Left lobe of liver (tissue), 2 donors: ENCODE measurements around the gene TRAF3IP1. TPM values are rescaled to one million over a fixed set of nuclear protein-coding genes. Genes with fewer than 3 reads are reported as not detected.

Experiments used
- ATAC-seq: fragments of 200-7000 bp; cut with Tn5 transposase; one replicate; pipeline ENCODE4 v1.9.1; 2020; ENCODE audit warnings: mild to moderate bottlenecking, moderate library complexity
- DNase-seq: peaks from one replicate; pipeline ENCODE4 v3.0.0-alpha.2; 2020; ENCODE audit warnings: low spot score
- total RNA-seq: library from RNA; stranded (reverse); gene quantifications from one replicate; pipeline ENCODE4 v1.2.1, GENCODE V29; 2021
- donor health status: DM: no; HTN: no; CAD: no; lungs with moderate emphysema.
- donor health status: DM: no; HTN: yes; CAD: no.

TRAF3IP1 gene
- total RNA-seq, 1 donor from 2014 or later = 9.0 TPM

DNA sequence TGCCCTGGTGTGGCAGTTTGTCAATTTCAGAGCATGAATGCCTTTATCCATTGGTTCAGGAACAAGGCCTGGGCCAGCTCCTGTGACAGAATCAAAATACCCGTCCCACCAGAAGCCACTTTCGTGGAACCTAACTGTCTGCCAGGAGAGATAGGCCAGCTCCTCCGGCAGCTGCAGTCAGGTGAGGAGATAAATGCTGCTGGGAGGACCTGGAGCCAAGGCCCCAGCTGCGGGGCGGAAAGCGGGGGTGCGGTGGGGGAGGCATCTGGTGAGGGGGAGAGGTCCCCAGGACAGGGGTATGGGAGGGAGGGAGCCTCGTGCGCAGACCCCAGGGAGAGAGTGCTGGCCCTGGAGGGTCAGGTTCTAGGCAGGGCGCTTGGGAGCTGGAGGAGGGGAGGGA, 102.0 kb downstream of the TRAF3IP1 start:
- no peak for ATAC-seq
- no peak for DNase-seq

DNA sequence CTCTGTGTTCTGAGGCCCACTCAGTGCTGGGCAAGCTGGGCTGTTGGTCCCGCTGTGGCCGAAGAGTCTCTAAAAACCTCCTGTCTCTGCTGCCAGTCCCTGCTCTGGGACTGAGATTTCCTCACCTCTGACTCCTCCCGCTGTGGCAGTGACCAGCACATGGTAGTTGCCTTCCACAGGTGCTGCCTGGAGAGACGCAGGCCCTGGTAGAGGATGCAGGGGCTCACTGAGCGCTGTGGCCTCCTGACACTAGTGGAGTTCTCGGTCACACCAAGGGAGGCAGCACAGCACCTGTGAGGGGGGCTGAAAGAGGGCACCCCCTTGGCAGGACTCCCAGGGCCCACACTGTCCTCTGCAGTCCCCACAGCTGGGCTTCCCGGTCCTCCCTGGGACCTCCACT, 102.6 kb downstream of the TRAF3IP1 start:
- DNase-seq = no peak
- ATAC-seq = no peak

DNA sequence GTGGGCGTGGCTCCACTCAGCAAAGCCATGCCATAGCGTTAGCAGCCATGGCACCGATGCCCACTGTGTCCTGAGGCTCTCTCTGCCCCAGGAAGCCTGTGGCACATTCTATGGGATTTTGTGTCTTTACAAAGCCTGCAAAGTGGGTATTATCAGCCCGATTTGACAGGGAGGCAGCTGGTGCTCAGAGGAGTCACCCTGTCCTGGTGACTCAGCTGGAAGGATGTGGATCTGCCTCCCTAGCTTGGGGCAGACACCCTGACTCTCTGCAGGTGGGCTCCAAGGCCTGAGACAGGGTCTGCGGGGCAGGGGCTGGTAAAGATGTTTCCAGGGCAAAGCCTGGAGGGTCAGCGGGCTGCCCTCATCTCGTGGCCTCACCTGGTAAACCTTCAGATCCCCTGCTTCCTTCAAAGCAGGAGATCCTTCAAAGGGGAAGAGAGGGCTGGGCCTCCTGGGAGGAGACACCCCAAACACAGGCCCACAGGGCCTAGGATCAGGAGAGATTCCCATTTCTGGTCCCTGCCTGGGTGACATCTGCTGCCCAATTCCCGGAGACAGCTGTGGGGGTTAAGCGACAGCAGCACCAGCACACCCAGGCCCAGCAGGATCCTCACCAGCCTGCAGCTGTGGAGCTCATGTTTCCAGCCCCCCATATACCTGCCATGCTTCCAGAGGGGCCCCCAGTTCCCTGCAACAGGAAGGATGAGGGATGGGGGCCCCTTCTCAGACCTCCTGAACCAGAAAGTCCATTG, 103.4 kb downstream of the TRAF3IP1 start:
- ATAC-seq = no peak
- DNase-seq = no peak

DNA sequence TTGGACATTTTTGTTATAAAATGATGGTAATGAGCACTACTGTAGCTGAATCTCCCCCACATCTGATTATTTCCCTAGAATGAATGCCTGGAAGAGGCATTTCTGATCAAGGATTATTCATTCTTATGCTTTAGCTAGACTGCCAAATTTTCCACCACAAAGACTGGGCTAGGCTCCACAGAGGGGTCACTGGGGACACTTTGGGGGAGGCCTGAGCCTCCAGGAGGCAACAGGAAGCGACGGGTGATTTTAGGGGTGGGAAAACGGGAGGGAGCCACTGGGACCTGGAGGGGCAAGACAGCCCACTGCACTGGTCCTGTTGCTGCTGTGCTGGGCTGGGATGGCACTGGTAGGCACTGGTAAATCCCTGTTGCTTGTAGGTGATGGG, 104.0 kb downstream of the TRAF3IP1 start:
- DNase-seq (no peak), ATAC-seq (no peak)

DNA sequence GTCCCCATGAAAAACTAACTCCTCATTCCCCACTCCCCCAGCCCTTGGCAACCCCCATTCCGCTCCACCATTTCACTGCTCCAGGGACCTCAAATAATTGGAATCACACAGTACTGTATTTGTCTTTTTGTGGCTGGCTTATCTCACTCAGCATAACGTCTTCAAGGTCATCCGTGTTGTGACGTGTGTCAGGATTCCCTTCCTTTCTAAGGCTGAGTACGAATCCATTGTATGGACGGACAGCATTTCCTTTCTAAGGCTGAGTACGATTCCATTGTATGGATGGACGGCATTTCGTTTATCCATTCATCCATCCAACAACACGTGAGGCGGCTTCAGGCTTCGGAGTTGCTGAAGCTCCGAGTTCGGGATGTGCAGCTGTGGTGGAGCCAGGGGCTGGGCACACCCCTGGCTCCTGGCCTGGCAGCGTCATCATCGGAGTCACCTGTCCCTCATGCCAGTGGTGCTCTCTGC, 105.2 kb downstream of the TRAF3IP1 start:
- no peak for DNase-seq
- no peak for ATAC-seq

DNA sequence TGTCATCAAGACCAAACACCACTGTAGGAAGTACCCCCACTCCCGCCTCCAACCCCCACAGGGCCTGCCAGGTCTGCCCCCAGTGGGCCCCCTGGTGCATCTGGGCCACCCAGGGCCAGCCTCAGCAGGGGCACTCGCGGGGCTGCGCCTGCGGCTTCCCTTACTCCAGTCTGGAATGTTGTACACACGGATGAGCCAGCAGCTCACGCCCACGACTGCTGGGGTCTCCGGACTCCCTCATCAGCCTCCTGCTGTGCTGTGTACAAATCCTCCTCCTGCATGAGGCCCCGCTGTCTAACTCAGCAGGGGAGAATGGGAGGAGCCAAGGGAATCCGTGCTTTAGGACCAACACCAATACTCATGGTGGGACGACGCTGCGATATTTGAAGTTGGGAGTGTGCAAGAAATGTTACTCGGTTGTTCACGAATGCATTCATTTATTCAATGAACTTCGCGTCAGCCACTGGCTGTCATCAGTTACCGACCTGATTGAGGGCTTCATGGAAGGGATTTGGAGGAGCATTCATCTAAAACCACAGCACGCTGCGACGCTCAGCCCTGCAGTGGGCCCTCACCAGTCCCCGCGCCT, 105.8 kb downstream of the TRAF3IP1 start:
- ATAC-seq (peak; percentile 12), DNase-seq (no peak)

DNA sequence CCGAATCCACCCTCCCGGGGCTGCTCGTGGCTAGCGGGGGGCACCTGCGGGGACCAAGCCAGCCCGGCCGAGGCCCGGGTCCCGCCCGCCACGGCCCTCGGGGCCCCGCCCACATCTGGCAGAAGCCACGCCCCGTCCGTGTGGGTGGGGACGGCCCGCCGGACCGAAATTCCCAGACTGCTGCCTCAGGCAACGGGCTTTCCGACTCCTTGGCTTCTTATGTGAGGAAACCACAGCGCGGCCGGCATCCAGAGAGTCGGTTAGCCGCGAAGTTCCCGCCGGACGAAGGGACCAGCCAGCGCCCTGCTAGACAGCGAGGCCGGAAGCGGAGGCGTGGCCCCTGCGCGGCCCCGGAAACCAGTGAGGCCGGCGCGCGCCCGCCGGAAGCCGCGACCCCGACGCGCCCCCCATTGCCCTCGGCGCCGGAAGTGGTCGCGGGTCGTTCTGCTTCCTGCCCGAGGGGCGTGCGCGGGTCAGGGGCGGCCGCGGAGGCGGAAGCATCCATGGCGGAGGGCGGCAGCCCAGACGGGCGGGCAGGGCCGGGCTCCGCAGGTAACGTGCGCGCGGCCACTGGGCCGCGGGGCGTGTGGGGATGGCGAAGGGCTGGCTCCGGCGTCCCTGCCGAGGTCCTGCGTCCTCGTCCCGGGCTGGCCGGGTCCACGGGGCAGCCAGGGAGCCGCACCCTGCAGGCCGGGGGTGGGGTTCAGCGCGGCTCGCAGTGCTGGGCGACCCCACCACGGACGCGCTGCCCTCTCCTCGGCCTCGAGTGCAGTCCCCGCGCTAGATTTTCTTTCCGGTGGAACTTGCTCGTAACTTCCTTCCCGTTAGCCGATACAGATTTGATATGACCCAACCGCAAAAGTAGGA, 106.5 kb downstream of the TRAF3IP1 start, which contains the start of gene ASB1:
TSS of gene ASB1 (plus strand) at position 360 of the 867 bp plus-strand sequence. CDS start at position 504, 144 bp downstream.
- peak; percentile 89 for ATAC-seq

DNA sequence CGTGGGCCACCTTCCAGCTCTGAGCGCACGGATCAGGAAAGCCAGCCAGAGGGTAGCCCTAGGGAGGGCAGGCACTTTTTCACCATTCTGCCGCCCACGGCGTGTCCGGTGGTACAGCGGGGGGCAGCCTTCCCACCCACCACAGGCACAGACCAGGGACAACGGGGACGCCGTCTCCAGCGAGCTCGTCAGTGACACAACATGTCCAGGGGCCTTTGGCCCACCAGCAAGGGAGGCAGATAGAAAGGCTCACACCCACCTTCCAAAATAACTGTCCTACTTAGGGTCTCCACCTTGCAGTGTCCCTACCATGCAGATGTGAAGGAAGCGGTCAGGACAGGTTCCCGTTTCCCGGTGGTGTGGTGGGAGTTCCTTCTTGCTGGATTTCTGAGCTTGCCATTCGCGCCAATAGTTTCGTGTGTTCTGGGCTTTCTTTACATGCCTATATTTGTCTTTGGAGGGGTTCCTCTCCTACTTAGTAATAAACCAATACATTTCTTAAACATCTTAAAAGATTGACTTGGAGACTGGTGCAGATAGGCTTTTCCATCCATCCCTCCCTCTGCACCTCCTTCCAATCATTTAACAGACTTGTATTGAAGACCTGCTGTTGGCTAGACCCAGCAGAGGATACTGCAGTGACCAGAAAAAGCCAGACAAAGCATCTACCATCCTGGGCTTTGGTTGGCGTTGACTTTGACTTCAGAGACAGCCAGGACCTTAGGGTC, 107.3 kb downstream of the TRAF3IP1 start:
- DNase-seq (no peak), ATAC-seq (no peak)

More for the DNA sequence above, 106.5 kb downstream of the TRAF3IP1 start, which contains the start of gene ASB1:
- peak; percentile 78 for DNase-seq

DNA sequence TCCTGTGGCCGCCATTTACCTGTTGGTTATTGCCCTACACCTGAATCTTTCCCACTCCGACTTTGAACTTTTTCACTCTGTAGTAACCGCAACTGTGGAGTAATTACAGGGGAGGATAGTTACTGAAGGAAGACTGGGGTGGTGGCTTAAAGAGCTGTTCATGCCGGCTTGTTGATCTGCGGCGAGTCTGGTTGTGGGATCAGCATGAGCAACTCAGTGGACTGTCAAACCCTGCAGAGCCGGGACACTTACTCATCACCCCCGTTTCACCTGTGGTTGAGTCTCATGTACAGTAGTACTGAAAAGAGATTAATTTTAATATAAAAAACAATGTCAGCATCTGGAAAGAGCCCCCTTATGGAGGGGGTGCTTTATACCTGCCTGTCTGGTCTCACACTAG, 108.5 kb downstream of the TRAF3IP1 start:
- DNase-seq (no peak), ATAC-seq (no peak)

DNA sequence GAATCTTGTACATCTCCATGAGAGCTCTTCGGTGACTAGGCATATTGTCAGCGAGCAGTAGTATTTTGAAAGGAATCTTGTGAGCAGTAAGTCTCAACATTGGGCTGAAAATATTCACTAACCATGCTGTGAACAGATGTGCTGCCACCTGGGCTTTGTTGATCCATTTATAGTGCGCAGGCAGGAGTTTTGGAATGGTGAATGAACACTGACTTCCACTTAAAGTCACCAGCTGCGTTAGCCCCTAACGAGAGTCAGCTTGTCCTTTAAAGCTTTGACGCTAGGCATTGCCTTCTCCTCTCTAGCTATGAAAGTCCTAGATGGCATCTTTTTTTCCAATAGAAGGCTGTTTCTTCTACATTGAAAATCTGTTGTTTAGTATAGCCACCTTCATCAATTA, 110.5 kb downstream of the TRAF3IP1 start:
- no peak for DNase-seq
- no peak for ATAC-seq

DNA sequence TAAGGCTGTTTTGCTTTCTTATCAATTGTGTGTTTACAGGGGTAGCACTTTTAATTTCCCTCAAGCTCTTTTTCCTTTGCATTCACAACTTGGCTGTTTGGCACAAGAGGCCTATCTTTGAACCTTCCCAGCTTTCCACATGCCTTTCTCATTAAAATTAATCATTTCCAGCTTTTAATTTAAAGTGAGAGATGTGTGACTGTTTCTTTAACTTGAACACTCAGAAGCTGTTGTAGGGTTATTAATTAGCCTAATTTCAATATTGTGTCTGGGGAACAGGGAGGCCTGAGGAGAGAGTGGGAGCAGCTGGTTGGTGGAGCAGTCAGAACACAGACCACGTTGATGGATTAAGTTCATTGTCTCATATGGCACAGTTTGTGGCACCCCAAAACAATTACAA, 111.1 kb downstream of the TRAF3IP1 start:
- ATAC-seq = no peak
- DNase-seq = no peak

DNA sequence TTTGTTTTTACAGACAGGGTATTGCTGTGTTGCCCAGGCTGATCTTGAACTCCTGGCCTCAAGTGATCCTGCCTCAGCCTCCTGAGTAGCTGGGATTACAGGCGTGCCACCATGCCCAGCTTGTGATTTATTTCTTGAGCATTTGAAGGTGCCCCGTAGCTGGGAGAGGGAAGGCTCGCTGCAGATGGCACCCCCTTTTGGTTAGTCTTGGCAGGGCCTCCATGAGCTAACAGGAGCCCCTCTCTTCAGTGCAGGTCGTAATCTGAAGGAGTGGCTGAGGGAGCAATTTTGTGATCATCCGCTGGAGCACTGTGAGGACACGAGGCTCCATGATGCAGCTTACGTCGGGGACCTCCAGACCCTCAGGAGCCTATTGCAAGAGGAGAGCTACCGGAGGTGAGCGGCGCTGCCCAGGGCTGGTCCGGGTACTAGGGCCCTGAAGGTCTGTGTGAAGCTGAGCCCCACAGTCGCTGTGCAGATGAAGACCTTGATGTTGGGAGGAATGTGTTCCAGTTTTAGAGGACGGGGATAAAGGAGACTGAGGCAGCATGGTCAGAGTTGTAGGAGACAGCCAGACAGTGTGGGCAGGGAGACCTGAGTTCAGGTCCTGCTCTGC, 113.1 kb downstream of the TRAF3IP1 start:
- ATAC-seq (no peak), DNase-seq (no peak)

DNA sequence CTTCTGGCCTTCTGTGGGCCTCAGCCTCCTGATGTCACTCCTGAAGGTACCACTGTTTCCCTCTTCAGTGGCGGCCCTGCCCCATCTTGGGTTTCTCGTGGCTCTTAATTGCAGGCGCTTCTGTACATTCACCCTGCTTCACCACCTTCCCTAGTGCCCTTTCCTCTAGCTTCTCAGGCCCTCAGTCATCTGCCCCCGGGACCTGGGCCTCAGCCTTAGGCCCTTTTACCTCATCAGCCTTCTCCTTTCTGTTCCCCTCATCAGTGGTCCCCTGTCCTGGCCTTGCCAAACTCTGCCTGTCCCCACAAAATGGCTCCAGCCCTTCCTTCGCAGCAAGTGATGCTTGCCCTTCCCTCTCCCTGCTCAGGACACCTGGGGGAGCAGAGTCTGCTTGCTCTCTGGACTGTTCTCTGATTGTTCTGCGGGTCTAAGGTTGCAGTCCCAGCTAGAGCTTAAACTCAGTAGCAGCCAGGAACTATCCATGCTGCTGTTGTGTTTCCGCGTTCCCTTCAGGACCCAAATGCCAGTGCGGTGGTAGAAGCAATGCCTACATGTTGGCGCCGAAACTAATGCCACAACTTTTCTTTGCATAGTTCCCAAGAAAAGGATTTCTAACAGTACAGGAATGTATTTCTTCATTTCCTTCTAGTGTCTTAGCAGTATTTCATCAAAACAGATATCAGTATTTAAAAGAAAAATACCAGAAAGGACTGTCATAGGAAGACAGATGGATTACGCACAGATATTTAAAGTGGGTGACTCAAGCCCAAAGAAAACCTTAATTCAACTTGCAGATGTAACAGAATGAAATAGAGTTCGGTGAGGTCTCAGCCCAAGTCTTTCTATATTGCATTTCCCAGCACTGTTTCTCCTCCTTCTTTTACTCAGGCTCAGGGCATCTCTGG, 113.9 kb downstream of the TRAF3IP1 start:
- DNase-seq (no peak), ATAC-seq (no peak)

DNA sequence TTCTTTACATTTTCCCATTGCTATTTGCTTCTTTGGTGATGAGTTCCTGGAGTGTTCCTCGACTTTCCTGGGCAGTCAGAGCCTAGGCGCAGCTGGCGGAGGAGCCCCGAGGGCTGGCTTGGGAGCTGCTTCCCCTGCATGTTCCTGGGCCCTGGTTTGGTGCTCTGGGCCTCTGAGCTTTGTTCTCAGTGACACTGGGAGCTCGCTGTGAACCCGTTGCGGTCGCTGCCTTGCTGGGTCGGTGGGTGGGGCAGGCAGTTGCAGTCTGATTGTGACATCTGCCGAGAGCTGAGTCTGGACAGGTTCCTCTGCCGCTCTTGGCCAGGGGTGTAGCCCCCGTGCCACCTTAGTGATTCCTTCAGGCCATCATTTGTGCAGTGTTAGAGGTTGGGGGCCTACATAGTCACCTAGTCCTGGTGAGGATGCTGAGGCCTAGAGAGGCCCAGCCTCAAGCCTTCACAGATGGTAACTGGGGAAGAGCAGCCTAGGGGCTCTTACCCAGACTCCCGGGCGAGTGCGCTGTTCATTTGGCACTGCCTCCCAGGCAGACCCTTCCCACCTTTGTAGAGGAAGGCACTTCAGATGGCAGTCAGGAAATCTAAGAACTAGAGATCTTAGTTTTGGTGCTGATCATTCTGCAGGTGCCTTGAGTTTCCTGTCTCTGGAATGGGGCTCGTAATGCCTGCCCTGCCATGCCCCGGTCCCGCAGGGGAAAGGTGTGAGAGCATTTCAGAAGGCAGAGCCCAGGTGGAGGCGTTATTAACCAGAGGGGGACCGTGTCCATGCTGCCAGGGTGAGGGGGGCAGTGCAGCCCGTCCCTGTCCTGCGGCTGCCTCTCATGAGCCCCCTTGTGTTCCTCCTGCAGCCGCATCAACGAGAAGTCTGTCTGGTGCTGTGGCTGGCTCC, 114.8 kb downstream of the TRAF3IP1 start:
- ATAC-seq (no peak), DNase-seq (no peak)

DNA sequence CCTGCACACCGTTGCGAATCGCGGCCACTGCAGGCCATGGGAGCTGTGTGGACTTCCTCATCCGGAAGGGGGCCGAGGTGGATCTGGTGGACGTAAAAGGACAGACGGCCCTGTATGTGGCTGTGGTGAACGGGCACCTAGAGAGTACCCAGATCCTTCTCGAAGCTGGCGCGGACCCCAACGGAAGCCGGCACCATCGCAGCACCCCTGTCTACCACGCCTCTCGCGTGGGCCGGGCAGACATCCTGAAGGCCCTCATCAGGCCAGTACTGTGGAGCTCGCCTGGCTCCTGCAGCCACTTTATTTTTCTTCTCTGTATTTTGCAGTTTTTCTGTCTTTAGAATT, 115.4 kb downstream of the TRAF3IP1 start:
- no peak for ATAC-seq
- DNase-seq = no peak

DNA sequence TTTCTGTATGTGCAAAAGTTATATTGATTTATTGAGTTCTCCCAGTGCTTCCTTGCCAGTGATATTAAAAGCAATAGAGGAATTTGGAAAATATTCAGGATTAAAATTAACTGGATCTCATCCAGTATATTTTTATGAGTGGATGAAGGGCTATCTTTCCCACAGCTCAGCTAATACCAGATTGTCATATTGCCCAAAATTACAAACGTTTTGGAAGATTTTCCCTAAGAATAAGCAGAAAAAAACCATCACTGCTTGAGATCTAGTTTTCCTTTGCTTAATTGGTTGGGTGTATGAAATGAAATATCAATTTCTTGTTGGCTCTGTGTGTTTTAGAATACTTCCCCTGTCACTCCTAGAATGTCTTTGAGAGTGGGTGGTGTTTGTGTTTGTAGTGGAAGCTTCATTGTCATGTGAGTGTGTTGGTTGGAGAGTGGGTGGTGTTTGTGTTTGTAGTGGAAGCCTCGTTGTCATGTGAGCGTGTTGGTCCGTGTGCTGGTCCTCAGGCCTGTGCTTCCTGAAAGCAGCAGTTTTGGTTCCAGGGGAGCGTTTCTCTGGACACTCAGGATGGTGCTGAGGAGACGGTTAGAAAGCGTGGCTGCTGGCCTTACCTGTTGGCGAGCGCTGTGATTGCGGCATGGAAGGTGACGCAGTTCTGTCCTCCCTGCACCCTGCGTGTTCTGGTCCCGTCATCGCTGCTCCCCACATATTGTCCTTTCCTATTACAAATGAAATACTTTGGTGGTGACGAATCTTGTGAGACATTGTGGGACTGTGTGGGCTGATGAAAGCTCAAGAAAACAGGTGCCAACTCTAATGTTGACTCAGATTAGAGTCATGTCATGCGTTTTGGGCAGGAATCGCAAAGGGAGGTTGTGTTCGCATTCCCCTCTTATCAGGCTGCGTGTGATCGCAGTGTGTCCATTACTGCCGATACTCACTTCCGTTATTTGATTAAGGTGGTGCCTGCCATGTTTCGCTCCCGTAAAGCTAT, 118.8 kb downstream of the TRAF3IP1 start:
- DNase-seq (peak; percentile 63), ATAC-seq (peak; percentile 75)

DNA sequence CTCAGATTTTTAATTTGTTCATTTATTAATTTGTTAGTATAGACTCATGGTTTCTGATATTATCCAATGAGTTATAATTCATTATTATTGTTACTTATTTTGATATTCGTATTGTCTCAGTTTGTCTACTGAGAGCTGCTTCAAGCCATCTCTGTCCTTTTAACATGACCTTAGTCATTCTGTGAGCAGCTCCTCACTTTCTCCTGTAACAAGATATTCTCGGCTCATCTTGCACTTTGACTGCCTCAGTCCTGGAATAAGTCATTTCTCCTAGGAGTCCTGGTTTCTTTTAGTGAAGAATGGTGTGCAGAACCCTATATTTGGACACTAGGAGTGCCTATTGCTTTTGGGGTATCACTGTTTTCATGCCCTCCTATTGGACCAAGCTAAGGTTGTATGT, 119.6 kb downstream of the TRAF3IP1 start:
- DNase-seq (no peak), ATAC-seq (no peak)
